ENCODE results near the gene SLC30A1. TPM values are rescaled to one million over a fixed set of nuclear protein-coding genes. Genes with fewer than 3 reads are reported as not detected.

Gene SLC30A1
- total RNA-seq, 4 donors from 2014 or later: 12.8 to 44.7 (median 19.1) TPM

DNA sequence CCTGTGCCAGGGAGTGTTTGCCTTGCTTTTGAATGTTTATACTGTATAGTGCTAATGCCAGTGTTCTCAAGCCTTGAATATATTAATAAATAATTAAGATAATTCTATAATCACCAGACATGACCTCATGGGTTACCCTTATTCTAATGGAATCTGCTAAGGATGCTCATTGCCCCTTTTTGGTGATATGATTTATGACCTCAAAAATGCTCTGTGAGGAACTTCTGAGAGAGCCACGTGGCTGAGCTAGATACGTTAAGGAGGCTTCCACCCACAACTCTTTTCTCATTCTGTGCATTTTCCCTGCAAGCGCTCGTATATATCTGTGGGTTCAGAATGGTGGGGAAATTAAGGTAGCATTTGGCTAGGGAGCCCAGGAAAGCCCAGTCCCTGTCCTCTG lies 19.6 kb upstream of the SLC30A1 start:
- Histone ChIP-seq H3K27ac (no peak overlapping the region), H3K36me3 (no peaks in the 10 kb centered on the region), H3K4me3 (no peak overlapping the region), H3K4me1 (no peaks in the 10 kb centered on the region), H3K27me3 (no peaks in the 10 kb centered on the region), H3K9me3 (no peaks in the 10 kb centered on the region)
- no peak for DNase-seq
- intact Hi-C loops (cut with DNase I; ENCODE audit: low total_unique reads): no loop called here
- TF ChIP-seq, protein P1, sequence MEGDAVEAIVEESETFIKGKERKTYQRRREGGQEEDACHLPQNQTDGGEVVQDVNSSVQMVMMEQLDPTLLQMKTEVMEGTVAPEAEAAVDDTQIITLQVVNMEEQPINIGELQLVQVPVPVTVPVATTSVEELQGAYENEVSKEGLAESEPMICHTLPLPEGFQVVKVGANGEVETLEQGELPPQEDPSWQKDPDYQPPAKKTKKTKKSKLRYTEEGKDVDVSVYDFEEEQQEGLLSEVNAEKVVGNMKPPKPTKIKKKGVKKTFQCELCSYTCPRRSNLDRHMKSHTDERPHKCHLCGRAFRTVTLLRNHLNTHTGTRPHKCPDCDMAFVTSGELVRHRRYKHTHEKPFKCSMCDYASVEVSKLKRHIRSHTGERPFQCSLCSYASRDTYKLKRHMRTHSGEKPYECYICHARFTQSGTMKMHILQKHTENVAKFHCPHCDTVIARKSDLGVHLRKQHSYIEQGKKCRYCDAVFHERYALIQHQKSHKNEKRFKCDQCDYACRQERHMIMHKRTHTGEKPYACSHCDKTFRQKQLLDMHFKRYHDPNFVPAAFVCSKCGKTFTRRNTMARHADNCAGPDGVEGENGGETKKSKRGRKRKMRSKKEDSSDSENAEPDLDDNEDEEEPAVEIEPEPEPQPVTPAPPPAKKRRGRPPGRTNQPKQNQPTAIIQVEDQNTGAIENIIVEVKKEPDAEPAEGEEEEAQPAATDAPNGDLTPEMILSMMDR (IDR thresholded peaks at IDR 0.05): no peak
- TF ChIP-seq POLR2A (IDR thresholded peaks at IDR 0.05): no peak

DNA sequence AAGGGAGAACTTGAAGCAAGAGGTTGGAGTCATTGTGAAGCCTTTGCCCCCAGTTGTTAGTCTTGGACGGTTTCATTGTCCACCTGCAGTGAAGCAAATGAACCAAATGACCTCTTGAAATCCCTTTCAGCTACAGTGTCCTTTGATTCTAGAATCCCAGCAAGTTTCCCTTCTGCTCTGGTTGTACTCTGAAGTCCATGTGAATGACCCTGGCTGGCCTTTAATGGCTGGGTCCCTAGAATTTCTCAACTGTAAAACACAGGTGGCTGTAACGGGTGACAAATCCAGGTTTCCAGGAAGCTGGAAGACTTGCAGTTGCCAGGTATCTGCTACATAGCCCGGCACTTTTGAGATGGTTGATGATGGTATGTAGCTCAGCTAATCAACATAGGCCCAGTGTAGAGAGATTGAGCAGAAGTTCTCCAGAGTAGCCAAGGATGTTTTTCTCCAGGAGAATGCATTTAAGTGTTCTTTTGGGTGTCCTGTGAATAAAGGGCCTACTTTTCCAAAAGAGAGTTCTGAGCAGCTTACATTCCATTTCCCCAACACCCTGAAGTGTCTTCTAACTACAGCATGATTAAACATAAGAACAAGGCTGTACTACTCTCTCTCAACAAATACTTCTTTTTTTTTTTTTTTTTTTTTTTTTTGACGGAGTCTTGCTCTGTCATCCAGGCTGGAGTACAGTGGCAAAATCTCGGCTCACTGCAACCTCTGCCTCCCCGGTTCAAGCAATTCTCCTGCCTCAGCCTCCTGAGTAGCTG lies 17.6 kb upstream of the SLC30A1 start:
- no peak for TF ChIP-seq POLR2A (IDR thresholded peaks at IDR 0.05)
- TF ChIP-seq, protein P1 (IDR thresholded peaks at IDR 0.05): no peak
- H3K27me3 ChIP-seq: no peaks in the 10 kb centered on the region
- no peaks in the 10 kb centered on the region for H3K9me3 ChIP-seq
- no peak overlapping the region for H3K4me3 ChIP-seq
- H3K4me1 ChIP-seq: peaks cover 0 to 4% of the 10 kb centered on the region in 2 donors
- intact Hi-C loops (cut with DNase I; ENCODE audit: low total_unique reads): no loop called here
- no peaks in the 10 kb centered on the region for H3K36me3 ChIP-seq
- DNase-seq: no peak
- H3K27ac ChIP-seq: no peak overlapping the region

DNA sequence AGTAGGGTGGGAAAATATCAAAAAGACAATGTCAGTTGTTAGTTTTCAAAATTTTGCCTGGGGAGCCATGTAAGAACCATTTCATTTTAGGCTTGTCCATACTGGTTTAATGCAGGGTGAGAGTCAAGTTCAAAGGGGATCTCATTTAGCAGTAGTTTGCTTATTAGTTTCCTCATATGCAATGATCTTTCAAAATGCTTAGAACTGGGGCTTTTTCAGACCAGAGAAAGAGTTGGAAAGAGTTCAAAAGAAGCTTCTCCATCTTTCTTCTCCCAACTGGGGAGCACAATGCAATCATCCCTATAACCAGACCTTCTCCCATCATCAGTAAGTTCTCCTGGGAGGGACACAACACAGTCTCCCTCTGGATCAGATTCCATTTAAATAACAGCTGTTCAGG lies 16.5 kb upstream of the SLC30A1 start:
- no peak for TF ChIP-seq POLR2A (IDR thresholded peaks at IDR 0.05)
- TF ChIP-seq, protein P1 (IDR thresholded peaks at IDR 0.05): no peak
- H3K9me3 ChIP-seq: no peaks in the 10 kb centered on the region
- H3K4me1 ChIP-seq: peaks cover 0 to 4% of the 10 kb centered on the region in 2 donors
- intact Hi-C loops (cut with DNase I; ENCODE audit: low total_unique reads): no loop called here
- H3K36me3 ChIP-seq: no peaks in the 10 kb centered on the region
- H3K27ac ChIP-seq: no peak overlapping the region
- no peak overlapping the region for H3K4me3 ChIP-seq
- DNase-seq: no peak
- H3K27me3 ChIP-seq: no peaks in the 10 kb centered on the region

DNA sequence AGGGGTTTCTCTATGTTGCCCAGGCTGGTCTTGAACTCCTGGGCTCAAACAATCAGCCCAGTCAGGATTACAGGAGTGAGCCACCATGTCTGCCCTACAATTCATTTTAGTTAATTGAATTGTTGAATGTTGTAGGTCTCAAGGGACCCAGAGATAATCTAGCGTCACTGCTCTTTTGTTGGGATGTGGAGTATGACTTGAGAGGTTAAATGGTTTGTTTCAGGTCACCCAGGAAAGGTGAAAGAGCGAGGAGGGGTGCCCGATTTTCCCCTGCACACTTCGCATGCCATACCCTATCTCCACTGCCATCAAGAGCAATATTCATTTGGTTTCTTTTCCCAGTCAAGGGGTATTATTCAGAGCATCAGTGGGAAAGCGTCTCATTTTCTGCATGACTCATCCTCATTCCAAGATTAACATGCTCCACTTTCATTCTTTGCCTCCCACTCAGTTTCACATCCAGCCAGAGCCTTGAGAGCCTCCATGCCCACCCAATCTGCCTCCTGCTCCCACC lies 13.1 kb upstream of the SLC30A1 start:
- Histone ChIP-seq H3K9me3 (no peaks in the 10 kb centered on the region), H3K27ac (peak overlapping the region; percentile 45 to 62), H3K4me3 (no peak overlapping the region), H3K27me3 (no peaks in the 10 kb centered on the region), H3K4me1 (peaks cover 0 to 4% of the 10 kb centered on the region in 2 donors), H3K36me3 (no peaks in the 10 kb centered on the region)
- TF ChIP-seq POLR2A (IDR thresholded peaks at IDR 0.05): no peak
- TF ChIP-seq, protein P1 (IDR thresholded peaks at IDR 0.05): no peak
- DNase-seq: no peak
- intact Hi-C loops (cut with DNase I; ENCODE audit: low total_unique reads): no loop called here

Measured in uterus (tissue), 4 donors.